Right lobe of liver (tissue), 4 donors: ENCODE data around the gene DRC1.

Source experiments
- POLR2A ChIP-seq: fragments of 450-650 bp; IDR thresholded peaks from one replicate; pipeline ENCODE4 v1.6.1; 2017; ENCODE audit warnings: antibody characterized with exemption, mild to moderate bottlenecking
- TF ChIP-seq, protein P1 (sequence below), 4 donors: fragments of 200-600 bp in 3 of 4; fragments of 450-650 bp in 1 of 4; IDR thresholded peaks; one replicate each; pipeline versions ENCODE4 v1.5.1 to v1.8.0; 2016 to 2022; ENCODE audit warnings: antibody characterized with exemption in 4 of 4, mild to moderate bottlenecking in 2 of 4
- donor health status: DM: no; HTN: no; CAD: no.
- donor health status: DM: no; HTN: no; CAD: no.
- donor health status: DM: no; HTN: yes; CAD: no.

DNA sequence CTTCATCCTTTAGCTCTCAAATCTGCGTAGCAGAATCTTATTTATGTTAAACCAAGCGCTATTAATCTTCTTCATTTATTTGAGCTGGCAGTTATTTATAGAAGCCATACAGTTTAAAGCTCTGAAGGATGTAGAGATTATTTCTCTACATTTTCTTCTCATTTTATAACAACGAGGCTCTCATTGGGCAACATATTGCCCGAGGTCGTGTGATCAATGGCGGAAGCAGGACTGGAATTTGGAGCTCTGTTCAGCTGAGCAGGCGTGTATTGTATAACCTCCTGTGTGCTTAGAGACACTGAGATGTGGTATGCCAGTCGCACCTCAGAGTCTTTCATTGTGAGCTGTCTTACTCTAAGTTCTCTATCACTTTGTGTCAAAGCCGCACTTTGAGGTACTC, 17.5 kb upstream of the DRC1 start:
- TF ChIP-seq, protein P1, sequence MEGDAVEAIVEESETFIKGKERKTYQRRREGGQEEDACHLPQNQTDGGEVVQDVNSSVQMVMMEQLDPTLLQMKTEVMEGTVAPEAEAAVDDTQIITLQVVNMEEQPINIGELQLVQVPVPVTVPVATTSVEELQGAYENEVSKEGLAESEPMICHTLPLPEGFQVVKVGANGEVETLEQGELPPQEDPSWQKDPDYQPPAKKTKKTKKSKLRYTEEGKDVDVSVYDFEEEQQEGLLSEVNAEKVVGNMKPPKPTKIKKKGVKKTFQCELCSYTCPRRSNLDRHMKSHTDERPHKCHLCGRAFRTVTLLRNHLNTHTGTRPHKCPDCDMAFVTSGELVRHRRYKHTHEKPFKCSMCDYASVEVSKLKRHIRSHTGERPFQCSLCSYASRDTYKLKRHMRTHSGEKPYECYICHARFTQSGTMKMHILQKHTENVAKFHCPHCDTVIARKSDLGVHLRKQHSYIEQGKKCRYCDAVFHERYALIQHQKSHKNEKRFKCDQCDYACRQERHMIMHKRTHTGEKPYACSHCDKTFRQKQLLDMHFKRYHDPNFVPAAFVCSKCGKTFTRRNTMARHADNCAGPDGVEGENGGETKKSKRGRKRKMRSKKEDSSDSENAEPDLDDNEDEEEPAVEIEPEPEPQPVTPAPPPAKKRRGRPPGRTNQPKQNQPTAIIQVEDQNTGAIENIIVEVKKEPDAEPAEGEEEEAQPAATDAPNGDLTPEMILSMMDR (IDR thresholded peaks at IDR 0.05): no peak
- TF ChIP-seq POLR2A: no peak
